H1 (cell line): ENCODE measurements around the gene DAO. TPM values are rescaled to one million over a fixed set of nuclear protein-coding genes. Genes with fewer than 3 reads are reported as not detected.

ENCODE experiments used
- BACH1 ChIP-seq: IDR thresholded peaks from 2 replicates; pipeline ENCODE4 v1.6.1; 2012; ENCODE audit warnings: low read length, improper control_type of control experiment
- CTBP2 ChIP-seq: IDR thresholded peaks from 2 replicates; pipeline ENCODE4 v1.7.0; 2011; ENCODE audit warnings: borderline replicate concordance, mild to moderate bottlenecking, moderate library complexity, mixed read lengths, low read length; ENCODE audit not compliant: insufficient read depth, insufficient read length
- FOSL1 ChIP-seq: IDR thresholded peaks from 2 replicates; pipeline ENCODE4 v1.6.1; 2011; ENCODE audit warnings: mild to moderate bottlenecking, low read depth, low read length, moderate library complexity; ENCODE audit not compliant: insufficient read depth
- POU5F1 ChIP-seq: IDR thresholded peaks from 2 replicates; pipeline ENCODE4 v1.6.1; 2011; ENCODE audit warnings: low read depth, mild to moderate bottlenecking, low read length, moderate library complexity
- SIX5 ChIP-seq: IDR thresholded peaks from 2 replicates; pipeline ENCODE4 v1.6.1; 2011; ENCODE audit warnings: mild to moderate bottlenecking, low read depth, low read length
- SP4 ChIP-seq: IDR thresholded peaks from 2 replicates; pipeline ENCODE4 v1.6.1; 2012; ENCODE audit warnings: low read length, inconsistent platforms
- polyA plus RNA-seq, 7 experiments: library from polyadenylated mRNA; depleted of rRNA in 3 of 7; stranded (reverse) in 5 of 7; unstranded in 2 of 7; fragments of >200 nt in 5 of 7; fragments of 200-250 nt in 2 of 7; gene quantifications; 1 replicate in 5 of 7; 2 replicates in 1 of 7; 4 replicates in 1 of 7; pipeline versions ENCODE4 v1.2.1 to v1.2.3, GENCODE V29; 2011 to 2013; ENCODE audit warnings: missing spikeins in 2 of 7, mixed read lengths in 2 of 7
- total RNA-seq: library from RNA; stranded (reverse); fragmentation: NEBNext Ultra II Directional; extraction: Animal tissue kit (Norgen Biotek cat#: 25700); gene quantifications from 2 replicates; pipeline ENCODE4 v1.2.1, GENCODE V29; 2021
- TF ChIP-seq, protein P1 (sequence below): IDR thresholded peaks from 2 replicates; pipeline ENCODE4 v1.6.1; 2011; ENCODE audit warnings: low read length, improper control_type of control experiment

Gene DAO
- total and polyA plus RNA-seq, 2 of the 8 experiments (the other 6 are each of a cell fraction or from before 2014, with no cell fraction given), result not detected

DNA sequence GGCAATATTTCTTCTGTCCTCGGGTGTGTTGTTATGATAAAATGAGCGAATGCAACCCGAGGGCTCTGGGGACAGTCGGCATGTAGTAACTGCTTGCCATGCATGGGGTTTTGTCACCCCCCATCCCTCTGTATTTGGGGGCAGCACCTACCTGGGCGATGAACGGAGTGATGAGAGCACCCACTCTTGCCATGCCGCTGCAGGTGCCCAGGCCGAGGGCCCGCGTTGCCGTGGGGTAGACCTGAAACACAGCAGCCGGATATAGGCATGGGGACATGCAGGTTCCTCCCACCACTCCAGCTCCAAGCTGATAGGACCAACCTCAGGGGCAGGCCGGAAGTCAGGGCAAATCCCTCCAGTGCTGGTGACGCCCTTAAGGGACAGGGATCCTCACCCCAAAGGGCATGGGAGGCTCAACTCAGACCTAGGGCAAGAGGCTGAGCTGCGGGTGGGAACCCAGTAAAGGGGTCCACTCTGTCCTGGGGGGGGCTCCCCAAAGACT is 35.8 kb downstream of the DAO start (continued):
- TF ChIP-seq SP4 (no peak), CTBP2 (no peak), BACH1 (no peak), FOSL1 (no peak), POU5F1 (no peak), SIX5 (no peak)
- TF ChIP-seq, protein P1, sequence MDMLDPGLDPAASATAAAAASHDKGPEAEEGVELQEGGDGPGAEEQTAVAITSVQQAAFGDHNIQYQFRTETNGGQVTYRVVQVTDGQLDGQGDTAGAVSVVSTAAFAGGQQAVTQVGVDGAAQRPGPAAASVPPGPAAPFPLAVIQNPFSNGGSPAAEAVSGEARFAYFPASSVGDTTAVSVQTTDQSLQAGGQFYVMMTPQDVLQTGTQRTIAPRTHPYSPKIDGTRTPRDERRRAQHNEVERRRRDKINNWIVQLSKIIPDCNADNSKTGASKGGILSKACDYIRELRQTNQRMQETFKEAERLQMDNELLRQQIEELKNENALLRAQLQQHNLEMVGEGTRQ, result no peak
